Measurements from ENCODE around the gene ARHGAP26.

DNA sequence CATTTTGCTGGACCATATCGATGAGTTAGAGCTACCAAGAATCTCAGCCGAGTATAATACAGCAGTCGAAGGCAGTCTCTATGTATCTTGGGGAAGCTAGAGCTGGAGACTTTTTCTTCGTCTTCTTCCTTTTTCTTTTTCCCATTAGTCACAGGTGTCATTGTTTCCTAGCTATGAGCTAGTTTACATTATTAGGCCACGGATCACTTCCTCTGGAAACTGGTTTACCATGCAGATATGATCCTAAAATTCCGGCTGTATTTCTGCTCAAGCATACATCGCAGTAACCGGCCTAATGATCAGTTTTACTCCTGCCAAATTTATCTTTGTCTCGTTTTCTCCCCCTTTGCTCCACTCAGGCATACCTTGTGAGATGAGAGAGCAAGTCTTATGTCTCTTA, 312.8 kb downstream of the ARHGAP26 start:
- TF ChIP-seq POLR2A (IDR thresholded peaks at IDR 0.05) = no peak
- TF ChIP-seq, protein P1, sequence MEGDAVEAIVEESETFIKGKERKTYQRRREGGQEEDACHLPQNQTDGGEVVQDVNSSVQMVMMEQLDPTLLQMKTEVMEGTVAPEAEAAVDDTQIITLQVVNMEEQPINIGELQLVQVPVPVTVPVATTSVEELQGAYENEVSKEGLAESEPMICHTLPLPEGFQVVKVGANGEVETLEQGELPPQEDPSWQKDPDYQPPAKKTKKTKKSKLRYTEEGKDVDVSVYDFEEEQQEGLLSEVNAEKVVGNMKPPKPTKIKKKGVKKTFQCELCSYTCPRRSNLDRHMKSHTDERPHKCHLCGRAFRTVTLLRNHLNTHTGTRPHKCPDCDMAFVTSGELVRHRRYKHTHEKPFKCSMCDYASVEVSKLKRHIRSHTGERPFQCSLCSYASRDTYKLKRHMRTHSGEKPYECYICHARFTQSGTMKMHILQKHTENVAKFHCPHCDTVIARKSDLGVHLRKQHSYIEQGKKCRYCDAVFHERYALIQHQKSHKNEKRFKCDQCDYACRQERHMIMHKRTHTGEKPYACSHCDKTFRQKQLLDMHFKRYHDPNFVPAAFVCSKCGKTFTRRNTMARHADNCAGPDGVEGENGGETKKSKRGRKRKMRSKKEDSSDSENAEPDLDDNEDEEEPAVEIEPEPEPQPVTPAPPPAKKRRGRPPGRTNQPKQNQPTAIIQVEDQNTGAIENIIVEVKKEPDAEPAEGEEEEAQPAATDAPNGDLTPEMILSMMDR (IDR thresholded peaks at IDR 0.05) = no peak
